Breast epithelium (tissue), 3 donors: ENCODE measurements around the gene TADA2B.

Experiments used
- CTCF ChIP-seq, 3 donors: fragments of 450-650 bp; IDR thresholded peaks; one replicate each; pipeline ENCODE4 v1.5.1; 2016 to 2017; ENCODE audit warnings: antibody characterized with exemption in 3 of 3, mild to moderate bottlenecking in 3 of 3, moderate library complexity in 3 of 3
- POLR2AphosphoS5 ChIP-seq, 3 donors: sonication (generic); formaldehyde crosslinking; IDR thresholded peaks; one replicate each; pipeline ENCODE4 v1.6.1; 2017; ENCODE audit warnings: antibody characterized with exemption in 3 of 3

DNA sequence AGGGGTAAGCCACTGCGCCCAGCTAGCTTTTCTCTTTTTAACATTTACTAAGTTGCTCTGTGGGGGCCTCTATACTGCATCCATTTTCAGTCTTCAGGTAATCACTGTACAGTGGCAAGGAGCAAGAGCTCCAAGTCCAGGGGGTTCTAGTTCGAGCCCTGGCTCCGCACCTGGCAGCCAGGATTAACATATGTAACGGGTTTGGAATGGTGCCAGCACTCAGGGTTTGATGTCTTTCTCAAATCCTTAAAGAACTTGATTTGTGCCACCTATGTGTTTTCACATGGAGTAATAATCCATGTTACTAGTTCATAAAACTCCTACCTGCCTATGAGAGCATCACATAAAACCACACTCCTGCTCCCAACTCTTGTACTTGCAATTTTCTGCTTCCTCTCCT lies 20.2 kb downstream of the TADA2B start:
- TF ChIP-seq CTCF (IDR thresholded peaks at IDR 0.05) (no peak), POLR2AphosphoS5 (IDR thresholded peaks at IDR 0.05) (no peak)
